Hepatocyte (in vitro differentiated cells): Measurements from ENCODE around the gene CCDC154.

Source experiments
- CTCF ChIP-seq: fragments of 200-600 bp; sonication (generic); IDR thresholded peaks from 2 replicates; pipeline ENCODE4 v1.5.1; 2016; ENCODE audit warnings: antibody characterized with exemption, mild to moderate bottlenecking; ENCODE audit not compliant: poor library complexity
- EZH2 ChIP-seq: fragments of 200-600 bp; sonication (generic); IDR thresholded peaks from 2 replicates; pipeline ENCODE4 v1.6.1; 2016; ENCODE audit warnings: antibody characterized with exemption, mild to moderate bottlenecking, borderline replicate concordance
- EZH2phosphoT487 ChIP-seq: fragments of 200-600 bp; sonication (generic); IDR thresholded peaks from one replicate; pipeline ENCODE4 v1.6.1; 2018; ENCODE audit warnings: antibody characterized with exemption, mild to moderate bottlenecking, low read depth, moderate library complexity; ENCODE audit not compliant: unreplicated experiment, severe bottlenecking

GRCh38 chr16:1455190-1456171 is 11.1 kb upstream of the CCDC154 start:
- no peak for TF ChIP-seq EZH2phosphoT487
- TF ChIP-seq CTCF, result no peak
- no peak for TF ChIP-seq EZH2
